Right lung (tissue), 5 donors: ENCODE measurements around the gene KRTAP10-6. TPM values are rescaled to one million over a fixed set of nuclear protein-coding genes. Genes with fewer than 3 reads are reported as not detected.
"Not testable (repeated sequence)": the region's sequence is repeated elsewhere in the genome, so short reads cannot be mapped to it uniquely, and the experiment has no call there.

ENCODE experiments used
- DNase-seq, 2 donors: peaks; one replicate each; pipeline ENCODE4 v3.0.0-alpha.2; 2013
- polyA plus RNA-seq, 5 donors: library from polyadenylated mRNA; unstranded; fragments of 120-200 nt; gene quantifications; one replicate each; pipeline versions ENCODE4 v1.2.1 to v1.2.3, GENCODE V29; 2013; ENCODE audit warnings: inconsistent platforms in 1 of 5, low replicate concordance in 1 of 5; ENCODE audit not compliant: insufficient read length in 5 of 5, insufficient read depth in 1 of 5

KRTAP10-6 gene
- polyA plus RNA-seq, 5 donors = not detected

DNA sequence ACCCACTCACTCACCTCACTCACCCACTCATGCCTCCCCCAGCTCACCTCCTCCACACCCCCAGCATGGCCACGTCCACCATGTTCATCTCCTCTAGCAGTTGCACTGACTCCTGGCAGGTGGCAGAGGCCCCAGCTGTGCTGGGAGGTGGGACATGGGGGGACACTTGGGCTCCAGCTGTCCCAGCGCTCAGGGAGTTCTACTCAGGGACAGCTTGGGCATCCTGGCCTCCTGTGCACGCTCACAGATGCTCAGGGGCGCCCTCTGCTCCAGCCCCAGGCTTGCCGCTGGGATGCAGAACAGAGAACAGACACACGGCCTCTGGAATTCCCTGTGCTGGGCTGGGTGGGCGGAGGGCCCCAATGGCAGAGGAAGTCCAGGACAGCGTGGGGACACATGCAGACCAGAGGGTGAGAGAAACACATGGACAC, 24.8 kb upstream of the KRTAP10-6 start:
- DNase-seq = no peak

DNA sequence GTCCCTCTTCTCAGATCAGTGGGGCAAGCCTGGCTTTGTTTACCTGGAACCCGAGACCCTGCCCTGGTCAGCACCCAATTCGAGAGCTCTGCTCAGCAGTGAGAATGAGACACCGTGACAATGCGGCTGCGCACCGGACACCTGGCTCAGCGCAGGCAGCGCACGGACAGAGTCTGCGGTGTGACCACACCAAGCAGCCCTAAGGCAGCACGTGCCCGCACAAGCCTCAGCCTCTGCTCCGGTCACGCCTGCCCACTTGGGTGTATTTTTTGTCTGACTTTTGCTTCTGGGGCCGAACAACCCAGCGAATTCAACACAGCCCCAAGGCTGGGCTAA, 24.3 kb upstream of the KRTAP10-6 start:
- DNase-seq = no peak

DNA sequence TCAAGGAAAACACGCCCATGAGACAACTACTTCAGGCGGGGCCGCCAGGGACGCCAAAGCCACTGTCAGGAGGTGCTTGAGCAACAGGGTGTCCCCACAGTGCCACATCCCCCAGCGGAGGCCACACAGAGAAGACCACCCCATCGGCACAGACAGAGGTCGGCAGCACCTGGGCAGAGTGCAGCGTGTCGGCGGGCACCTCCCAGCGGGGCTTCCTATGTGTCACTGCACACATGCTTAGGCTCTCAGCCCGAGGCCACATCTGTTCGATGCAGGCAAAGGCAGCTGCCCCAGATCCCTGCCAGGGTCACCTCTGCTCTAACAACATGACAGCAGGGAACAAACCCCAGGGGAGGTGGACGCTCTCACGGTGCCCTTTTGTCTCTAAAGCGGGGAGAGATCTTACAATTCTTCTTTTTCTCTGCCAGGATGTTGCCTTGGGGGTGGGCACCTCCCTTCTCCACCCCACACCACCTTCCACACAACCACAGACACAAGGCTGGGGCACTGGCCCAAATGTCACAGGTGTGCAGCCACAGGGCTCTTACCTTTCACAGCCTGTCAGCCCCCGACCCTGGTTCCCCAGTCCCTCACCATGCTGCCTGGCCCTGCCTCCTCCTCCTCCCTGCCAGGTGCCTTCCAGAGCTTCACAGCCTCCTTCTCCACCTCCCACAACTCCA, 23.7 kb upstream of the KRTAP10-6 start:
- no peak for DNase-seq

DNA sequence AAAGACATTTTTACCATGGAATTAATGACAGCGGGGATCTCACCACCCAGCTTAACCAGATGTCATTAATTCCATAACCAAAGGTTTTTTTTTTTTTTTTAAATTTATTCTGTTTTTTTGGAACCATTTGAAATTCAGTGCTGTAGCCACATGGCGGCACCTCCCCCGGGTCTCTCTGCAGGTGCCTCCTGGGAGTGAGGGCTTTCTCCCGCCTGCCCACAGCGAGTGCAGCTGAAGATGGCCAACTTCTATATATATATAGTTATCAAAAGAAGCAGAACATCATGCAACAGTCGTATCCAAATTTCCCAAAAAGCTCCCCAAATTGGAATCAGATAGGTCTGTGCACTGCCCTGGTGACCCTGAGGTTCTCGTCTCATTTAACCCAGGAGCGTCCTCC, 23.2 kb upstream of the KRTAP10-6 start:
- no peak for DNase-seq

DNA sequence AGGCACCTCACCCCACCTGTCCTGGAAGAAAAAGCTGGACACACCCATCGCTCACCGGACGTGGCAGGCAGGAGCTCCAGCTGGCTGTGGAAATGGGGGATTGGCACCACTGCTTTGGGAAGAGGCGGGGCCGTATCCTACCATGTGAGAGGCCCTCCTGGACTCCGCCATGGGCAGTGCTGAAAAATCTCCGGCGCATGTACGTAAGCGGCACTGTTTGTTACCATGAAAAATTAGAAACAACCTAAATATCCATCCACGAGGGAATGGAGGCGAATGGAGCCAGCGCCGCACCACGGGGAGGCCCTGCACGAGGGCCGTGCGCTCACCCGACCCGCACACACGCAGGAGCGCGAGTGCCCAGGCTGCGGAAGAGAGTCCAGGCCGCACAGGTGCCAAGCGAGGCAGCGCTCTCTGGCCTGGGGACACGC, 22.7 kb upstream of the KRTAP10-6 start:
- no peak for DNase-seq

DNA sequence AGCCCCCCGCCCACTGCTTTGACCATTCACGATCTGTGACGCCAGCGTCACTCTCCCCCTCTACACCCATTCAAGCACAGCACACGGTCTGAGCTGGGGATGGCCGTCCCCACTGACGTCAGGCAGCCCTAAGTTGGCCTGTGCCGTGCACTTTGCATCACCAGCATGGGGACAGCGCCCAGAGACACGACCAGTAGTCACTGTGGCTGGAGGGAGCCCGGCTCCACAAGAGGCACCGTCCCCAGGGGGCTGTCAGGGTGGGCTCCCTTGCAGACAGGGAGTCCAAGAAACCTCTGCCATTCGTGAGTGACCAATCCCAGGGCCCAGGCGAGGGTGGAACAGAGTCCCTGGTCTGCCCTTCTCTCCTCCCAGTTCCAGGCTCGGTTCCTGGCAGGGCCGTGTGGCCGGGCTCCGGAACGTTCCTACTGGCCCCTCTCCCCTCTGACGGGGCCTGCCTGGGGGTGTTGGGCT, 21.9 kb upstream of the KRTAP10-6 start:
- DNase-seq = no peak

DNA sequence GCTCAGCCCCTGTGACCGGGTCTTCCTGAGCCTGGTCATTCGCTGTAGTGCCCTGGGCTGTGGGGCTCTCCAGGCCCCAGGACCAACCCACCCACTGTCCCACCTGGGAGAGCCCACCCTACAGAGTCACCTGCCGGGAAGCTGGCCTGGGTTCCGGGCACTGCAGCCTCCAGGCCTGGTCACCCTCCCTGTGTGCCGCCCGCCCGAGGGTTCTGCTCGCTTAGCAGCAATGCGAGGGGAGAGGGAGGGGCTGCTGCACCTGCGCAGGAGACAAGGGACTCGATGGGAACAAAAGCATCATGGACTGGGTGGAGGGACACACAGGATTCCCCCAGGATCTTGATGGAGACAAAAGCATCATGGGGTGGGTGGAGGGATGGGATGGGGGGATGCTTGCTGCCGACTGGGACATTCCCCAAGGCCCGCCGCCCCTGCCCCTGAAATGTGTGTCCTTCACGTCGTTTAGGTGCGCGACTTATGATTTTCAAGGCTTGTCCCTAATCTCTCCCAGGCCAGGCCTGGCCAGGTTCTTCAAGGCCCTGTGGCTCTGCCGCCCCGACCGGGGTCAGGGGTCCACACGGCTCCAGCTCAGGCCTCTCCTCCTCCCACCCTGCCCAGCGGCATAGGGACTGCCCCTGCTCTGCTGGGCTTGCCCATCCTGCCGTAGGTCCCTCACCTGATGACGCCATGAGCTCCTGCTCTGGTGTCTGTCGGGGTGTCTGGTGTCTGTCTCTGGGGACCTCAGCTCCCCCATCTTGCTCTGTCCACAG, 21.3 kb upstream of the KRTAP10-6 start:
- DNase-seq = no peak

DNA sequence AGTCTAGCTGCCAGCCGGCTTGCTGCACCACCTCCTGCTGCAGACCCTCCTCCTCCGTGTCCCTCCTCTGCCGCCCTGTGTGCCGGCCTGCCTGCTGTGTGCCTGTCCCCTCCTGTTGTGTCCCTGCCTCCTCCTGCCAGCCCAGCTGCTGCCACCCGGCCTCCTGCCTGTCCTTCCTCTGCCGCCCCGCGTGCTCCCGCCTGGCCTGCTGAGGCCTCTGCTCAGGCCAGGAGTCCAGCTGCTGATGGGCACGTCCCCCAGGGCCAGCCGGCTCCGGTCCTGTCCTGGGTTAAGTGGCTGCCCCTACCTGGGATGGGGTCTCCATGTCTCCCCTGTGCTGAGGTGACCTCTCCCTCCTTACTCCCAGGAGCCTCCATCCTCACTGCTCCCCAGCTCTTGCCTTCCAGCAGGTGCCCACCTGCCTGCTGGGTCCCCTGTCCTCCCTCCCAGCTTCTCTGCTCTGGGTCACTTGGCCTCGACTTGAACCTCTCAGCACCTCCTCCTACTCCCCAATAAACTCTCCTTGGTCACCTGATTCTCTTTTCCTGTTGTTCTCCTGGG, 20.4 kb upstream of the KRTAP10-6 start:
- no peak for DNase-seq

DNA sequence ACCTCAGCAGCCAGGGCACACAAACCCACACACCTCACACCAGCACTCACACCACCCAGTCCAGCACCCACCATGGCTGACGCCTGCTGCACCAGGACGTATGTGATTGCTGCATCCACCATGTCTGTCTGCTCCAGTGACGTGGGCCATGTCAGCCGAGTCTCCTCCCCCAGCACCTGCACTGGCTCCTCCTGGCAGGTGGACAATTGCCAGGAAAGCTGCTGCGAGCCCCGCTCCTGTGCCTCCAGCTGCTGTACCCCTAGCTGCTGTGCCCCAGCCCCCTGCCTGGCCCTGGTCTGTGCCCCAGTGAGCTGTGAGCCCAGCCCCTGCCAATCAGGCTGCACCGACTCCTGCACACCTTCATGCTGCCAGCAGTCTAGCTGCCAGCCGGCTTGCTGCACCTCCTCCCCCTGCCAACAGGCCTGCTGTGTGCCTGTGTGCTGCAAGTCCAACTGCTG, 19.8 kb upstream of the KRTAP10-6 start, which contains the start of gene KRTAP10-8:
Gene KRTAP10-8, plus strand, starts transcription at position 51 of the 458 bp plus-strand sequence. Its CDS starts 22 bp downstream, at position 73.
- no peak for DNase-seq

DNA sequence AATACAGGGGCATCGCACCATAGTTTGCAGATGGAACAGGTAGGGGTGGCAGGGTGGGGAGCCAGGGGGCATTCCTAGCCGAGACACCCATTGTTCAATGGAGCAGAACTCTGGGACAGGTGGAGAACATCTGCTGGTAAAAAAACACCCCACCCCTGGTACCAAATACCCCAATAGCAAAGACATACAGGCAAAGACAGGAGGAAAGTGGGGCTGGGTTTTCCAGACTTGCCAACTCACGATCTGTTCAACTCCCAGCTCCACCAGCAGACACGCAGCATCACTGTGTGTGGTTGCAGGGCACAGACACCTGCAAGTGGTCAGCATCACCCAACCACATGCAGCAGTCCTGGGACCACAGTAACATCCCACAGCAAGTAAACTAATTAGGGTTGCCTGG, 19.2 kb upstream of the KRTAP10-6 start:
- DNase-seq = no peak

DNA sequence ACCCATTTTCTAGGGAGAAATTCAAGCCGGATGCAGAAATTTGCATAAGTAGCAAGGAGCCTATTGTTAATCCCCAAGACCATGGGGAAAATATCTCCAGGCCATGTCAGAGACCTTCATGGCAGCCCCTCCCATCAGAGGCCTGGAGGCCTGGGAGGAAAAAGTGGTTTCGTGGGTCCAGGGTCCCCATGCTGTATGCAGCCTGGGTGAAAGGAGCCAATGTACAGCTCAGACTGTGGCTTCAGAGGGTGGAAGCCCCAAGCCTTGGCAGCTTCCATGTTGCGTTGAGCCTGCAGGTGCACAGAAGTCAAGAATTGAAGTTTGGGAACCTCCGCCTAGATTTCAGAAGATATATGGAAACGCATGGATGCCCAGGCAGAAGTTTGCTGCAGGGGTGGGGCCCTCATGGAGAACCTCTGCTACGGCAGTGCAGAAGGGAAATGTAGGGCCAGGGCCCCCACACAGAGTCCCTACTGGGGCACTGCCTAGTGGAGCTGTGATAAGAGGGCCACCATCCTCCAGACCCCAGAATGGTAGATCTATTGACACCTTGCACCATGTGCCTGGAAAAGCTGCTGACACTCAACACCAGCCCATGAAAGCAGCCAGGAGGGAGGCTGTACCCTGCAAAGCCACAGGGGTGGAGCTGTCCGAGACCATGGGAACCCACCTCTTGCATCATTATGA, 18.0 kb upstream of the KRTAP10-6 start:
- DNase-seq = not testable (repeated sequence)

DNA sequence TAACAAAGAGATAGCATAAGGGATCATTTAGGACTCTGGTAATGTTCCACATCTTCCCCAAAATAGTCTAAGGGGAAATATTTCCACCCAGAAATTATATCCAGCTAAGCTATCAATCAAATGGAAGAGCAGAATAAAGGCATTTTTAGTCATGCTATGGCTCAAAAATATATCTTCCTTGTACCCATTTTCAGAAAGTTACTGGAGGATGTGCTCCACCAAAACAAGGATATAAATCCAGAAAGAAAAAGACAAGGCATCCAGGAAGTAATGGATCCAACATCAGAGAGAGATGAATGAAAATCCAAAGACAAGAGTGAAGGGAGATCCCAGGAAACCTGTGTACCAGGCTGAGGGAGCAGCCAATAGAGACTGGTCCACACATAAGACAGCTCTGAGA, 16.9 kb upstream of the KRTAP10-6 start:
- DNase-seq = no peak

DNA sequence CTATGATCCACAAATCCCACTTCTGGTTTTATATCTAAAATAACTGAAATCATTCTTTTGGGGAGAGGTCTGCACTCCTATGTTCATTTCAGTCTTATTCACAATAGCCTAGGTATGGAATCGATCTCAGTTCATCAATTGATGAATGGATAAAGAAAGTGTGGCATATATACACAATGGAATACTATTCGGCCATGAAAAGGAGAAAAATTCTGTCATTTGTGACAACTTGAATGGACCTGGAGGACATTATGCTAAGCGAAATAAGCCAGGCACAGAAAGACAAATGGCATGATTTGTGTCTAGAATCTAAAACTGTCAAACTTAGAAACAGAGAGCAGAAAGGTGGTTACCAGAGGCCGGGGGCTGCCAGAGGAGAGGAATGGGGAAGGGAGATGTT, 14.2 kb upstream of the KRTAP10-6 start:
- no peak for DNase-seq

DNA sequence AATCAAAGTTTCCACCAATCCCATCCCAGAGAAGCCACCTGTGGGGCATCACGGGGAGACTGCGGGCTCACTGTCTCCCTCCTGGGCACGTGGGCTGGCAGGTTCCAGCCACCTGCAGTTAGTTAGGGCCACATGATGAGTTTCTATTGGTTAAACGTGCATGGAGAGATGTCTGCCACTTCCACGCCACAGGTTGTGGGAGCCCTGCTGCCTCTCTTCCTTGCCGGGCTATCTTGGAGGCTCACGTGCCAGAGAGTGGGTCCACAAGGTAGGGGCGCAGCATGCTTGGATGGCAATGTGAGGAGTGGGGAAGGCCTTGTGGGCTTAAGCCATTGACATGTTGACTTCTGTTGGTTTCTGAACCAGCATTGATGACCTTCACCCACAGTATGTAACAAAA, 11.6 kb upstream of the KRTAP10-6 start:
- DNase-seq = no peak

DNA sequence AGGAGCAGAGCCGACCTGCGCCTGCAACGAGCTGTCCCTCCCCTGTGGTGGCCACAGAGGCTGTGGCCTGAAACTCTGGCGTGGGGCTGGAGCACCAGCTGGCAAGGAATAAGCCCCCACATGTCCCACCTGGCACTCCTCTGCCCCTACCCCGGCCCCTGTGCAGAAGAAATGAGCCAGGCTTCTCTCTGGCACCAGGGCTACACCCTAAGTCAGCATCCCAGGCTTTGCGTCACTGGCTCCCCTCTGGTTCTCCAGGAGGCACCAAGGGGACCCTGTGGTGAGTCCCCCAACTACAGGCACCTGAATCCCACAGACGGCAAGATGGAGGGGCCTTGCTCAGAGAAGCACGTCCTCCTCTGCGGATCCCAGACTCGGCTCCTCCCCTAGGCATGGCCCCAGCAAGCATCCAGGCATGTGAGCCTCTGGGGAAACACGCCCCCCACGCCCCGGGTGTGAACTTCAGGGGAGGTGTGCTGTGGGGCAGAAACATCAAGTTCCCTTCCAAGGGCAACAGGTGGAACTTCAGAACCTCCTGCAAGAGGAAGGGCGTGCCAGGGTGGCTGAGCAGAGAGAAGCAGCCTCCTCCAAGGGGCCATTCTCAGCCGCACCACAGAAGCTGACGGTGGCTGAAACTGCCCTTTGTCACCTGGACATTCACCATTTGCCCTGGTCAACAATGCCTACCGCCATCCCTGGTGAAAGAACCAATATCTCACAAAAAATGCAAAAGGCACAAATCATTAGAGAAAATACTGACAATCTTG, 11.0 kb upstream of the KRTAP10-6 start:
- DNase-seq = no peak

DNA sequence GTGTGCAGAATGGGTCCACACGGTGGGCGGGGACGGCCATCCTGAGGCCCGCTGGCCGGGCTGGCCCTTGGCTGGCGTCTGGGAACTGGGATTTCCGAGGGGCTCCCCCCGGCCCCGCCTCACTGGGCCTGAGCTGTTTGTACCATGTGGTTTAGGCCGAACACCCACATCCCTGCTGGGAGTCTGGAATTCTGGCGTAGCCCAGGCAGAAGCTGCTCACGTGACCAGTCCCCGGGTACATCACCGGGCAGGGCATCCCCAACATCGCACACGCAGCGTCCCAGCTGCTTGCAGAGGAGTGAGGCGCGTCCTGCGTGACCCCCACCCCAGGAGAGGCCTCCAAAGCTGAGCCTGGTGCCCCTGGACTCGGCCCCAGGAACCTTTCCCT, 10.2 kb upstream of the KRTAP10-6 start:
- DNase-seq = no peak

DNA sequence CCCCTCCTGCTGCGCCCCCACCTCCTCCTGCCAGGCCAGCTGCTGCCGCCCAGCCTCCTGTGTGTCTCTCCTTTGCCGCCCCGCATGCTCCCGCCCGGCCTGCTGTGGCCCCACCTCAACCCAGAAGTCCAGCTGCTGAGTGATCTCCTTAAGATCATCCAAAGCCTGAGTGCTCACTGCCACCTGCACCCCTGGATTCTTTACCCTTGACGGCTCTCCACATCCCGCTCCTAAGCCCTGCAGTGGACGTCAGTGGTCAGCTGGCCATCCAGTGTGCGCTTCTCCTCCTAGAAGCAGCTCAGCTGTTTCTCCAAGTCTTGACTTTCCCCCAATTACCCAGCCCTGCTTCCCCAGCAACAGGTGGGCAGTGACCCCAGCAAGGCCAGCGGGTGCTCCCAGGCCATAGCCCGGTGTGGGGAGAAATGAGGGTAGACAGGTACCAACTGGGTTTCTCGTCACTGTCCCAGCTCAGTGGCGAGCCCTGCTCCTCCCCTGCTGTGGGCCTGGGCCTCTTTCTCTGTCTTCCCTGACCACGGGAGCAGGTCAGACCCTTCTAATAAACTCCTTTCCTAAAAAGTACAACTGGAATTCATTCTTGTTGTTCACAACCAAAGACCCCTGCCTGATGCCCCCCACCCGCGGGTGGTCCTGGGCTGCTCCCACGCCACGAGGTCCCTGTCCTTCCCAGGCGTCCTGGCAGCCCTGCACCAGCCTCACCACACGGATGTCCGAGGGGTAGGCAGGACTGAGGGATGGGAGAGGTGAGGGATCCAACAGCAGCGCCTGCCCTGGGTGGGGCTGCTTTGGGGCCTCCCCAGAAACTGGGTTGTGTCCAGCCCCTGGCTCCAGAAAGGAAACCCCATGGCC, 9.5 kb upstream of the KRTAP10-6 start:
- no peak for DNase-seq

DNA sequence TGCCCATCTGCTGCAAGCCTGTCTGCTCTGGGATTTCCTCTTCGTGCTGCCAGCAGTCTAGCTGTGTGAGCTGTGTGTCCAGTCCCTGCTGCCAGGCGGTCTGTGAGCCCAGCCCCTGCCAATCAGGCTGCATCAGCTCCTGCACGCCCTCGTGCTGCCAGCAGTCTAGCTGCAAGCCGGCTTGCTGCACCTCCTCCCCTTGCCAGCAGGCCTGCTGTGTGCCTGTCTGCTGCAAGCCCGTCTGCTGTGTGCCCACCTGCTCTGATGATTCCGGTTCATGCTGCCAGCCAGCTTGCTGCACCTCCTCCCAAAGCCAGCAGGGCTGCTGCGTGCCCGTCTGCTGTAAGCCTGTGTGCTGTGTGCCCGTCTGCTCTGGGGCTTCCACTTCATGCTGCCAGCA, 8.8 kb upstream of the KRTAP10-6 start:
- DNase-seq = not testable (repeated sequence)

DNA sequence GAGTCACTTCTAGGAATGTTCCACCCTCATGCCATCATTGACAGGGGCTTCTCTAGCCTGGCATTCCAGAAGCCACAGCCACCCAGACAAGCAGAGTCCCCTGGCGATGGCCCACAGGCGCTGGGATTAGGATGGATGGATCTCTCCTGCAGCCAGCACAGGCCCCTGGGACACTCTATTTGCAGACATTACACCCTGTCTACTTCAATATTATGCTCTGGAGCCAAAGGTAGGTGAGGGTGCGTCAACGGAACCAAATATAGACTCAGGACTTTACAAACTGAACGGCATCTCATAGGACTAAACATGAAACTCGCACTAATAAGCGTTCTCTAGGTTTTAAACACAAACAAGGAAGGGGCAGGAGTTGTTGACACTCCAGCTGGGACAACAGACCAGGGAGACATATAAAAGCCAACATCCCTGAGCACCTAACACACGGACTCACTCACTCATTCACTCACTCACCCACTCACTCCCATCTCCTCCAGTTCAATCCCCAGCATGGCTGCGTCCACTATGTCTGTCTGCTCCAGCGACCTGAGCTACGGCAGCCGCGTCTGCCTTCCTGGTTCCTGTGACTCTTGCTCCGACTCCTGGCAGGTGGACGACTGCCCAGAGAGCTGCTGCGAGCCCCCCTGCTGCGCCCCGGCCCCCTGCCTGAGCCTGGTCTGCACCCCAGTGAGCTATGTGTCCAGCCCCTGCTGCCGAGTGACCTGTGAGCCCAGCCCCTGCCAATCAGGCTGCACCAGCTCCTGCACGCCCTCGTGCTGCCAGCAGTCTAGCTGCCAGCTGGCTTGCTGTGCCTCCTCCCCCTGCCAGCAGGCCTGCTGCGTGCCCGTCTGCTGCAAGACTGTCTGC, 8.0 kb upstream of the KRTAP10-6 start, which contains the start of gene KRTAP10-7:
Gene KRTAP10-7, plus strand, starts transcription at position 480 of the 861 bp plus-strand sequence. Its CDS starts 25 bp downstream, at position 505.
- DNase-seq = not testable (repeated sequence)
